Vagina (tissue), 2 donors: Measurements from ENCODE around the gene ACSS3. TPM values are rescaled to one million over a fixed set of nuclear protein-coding genes. Genes with fewer than 3 reads are reported as not detected.
"Not testable (repeated sequence)": the region's sequence is repeated elsewhere in the genome, so short reads cannot be mapped to it uniquely, and the experiment has no call there.

ENCODE experiments used
- DNase-seq, 2 donors: peaks; one replicate each; pipeline ENCODE4 v3.0.0-alpha.2; 2017; ENCODE audit errors: extremely low spot score in 2 of 2
- H3K27ac ChIP-seq: fragments of 200-600 bp; sonication (generic); one replicate; pipeline ENCODE4 v1.5.1; 2019
- H3K27me3 ChIP-seq: fragments of 200-600 bp; sonication (generic); one replicate; pipeline ENCODE4 v1.5.1; 2019
- H3K36me3 ChIP-seq, 2 donors: fragments of 200-600 bp; sonication (generic); one replicate each; pipeline ENCODE4 v1.5.1; 2017 to 2019
- H3K4me1 ChIP-seq: fragments of 200-600 bp; sonication (generic); one replicate; pipeline ENCODE4 v1.5.1; 2019
- H3K4me3 ChIP-seq, 2 donors: fragments of 200-600 bp; sonication (generic); 1 replicate in 1 of 2; 2 replicates in 1 of 2; pipeline ENCODE4 v1.5.1; 2016 to 2019
- H3K9me3 ChIP-seq: fragments of 200-600 bp; sonication (generic); one replicate; pipeline ENCODE4 v1.5.1; 2019
- POLR2A ChIP-seq, 2 donors: fragments of 450-650 bp; IDR thresholded peaks; one replicate each; pipeline ENCODE4 v1.6.1; 2017; ENCODE audit warnings: antibody characterized with exemption in 2 of 2, mild to moderate bottlenecking in 2 of 2, moderate library complexity in 2 of 2
- POLR2AphosphoS5 ChIP-seq, 2 donors: sonication (generic); formaldehyde crosslinking; IDR thresholded peaks; one replicate each; pipeline ENCODE4 v1.9.0; 2017; ENCODE audit warnings: antibody characterized with exemption in 2 of 2, mild to moderate bottlenecking in 2 of 2, low read depth in 1 of 2; ENCODE audit not compliant: insufficient read depth in 1 of 2
- intact Hi-C: fragments of 100-400 bp; cut with DNase I; formaldehyde crosslinking; loops from one replicate; pipeline ENCODE4 v1.15.1; 2023
- total RNA-seq: library from RNA; depleted of rRNA; stranded (reverse); fragments of >200 nt; gene quantifications from one replicate; pipeline ENCODE4 v1.2.3, GENCODE V29; 2016
- TF ChIP-seq, protein P1 (sequence below), 3 experiments: fragments of 450-650 bp in 2 of 3; fragments of 200-600 bp in 1 of 3; sonication (generic) in 1 of 3; IDR thresholded peaks; one replicate each; pipeline ENCODE4 v1.5.1; 2017 to 2019; ENCODE audit warnings: antibody characterized with exemption in 3 of 3, mild to moderate bottlenecking in 2 of 3, moderate library complexity in 2 of 3

Gene ACSS3
- total RNA-seq: 29.5 TPM

DNA sequence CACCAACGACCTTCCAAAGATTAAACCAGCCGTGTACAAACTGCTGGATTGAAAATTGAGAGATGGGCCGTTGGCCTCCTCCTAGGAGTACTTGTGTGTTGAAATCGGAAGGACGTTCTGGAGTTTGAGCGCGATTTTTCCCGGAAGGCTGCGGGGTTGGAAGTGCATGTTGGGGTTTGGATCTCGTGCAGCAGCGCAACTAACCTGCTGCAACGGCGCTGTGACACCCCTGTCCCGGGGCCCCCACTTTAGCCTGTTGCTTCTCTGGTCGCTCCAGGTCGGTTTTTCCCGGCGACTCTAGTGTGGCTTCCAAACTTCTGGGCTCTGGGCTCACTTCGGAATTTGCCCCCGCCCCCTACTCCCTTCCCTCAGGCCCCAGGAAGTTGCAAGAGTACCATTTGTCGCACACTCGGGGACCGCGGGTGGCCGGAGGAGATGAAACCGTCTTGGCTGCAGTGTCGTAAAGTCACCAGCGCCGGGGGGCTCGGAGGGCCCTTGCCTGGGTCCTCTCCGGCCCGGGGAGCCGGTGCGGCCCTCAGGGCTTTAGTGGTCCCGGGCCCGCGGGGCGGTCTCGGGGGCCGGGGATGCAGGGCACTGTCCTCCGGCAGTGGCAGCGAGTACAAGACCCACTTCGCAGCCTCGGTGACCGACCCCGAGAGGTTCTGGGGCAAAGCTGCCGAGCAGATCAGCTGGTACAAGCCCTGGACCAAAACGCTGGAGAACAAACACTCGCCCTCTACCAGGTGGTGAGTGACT, at the start of gene ACSS3:
TSS of gene ACSS3 (plus strand) at position 394 of the 756 bp plus-strand sequence. CDS start at position 436, 42 bp downstream.
- Histone ChIP-seq H3K9me3 (no peaks in the 10 kb centered on the region), H3K4me1 (peaks cover 18% of the 10 kb centered on the region), H3K27me3 (no peaks in the 10 kb centered on the region), H3K27ac (peak within 1 kb of the TSS; percentile 91), H3K36me3 (no peaks in the 10 kb centered on the region), H3K4me3 (peak within 1 kb of the TSS; percentile 62 to 72)
- TF ChIP-seq, protein P1, sequence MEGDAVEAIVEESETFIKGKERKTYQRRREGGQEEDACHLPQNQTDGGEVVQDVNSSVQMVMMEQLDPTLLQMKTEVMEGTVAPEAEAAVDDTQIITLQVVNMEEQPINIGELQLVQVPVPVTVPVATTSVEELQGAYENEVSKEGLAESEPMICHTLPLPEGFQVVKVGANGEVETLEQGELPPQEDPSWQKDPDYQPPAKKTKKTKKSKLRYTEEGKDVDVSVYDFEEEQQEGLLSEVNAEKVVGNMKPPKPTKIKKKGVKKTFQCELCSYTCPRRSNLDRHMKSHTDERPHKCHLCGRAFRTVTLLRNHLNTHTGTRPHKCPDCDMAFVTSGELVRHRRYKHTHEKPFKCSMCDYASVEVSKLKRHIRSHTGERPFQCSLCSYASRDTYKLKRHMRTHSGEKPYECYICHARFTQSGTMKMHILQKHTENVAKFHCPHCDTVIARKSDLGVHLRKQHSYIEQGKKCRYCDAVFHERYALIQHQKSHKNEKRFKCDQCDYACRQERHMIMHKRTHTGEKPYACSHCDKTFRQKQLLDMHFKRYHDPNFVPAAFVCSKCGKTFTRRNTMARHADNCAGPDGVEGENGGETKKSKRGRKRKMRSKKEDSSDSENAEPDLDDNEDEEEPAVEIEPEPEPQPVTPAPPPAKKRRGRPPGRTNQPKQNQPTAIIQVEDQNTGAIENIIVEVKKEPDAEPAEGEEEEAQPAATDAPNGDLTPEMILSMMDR (IDR thresholded peaks at IDR 0.05): no peak
- TF ChIP-seq POLR2AphosphoS5 (IDR thresholded peaks at IDR 0.05; ENCODE audit: insufficient read depth in 1 of 2, low read depth in 1 of 2) (peak in 1 of 2 donors; percentile 59), POLR2A (IDR thresholded peaks at IDR 0.05) (no peak)
- DNase-seq: no peak
- intact Hi-C loops: no loop called here

GRCh38 chr12:81034926-81035325, 43.0 kb upstream of the ACSS3 start:
- no peak overlapping the region for H3K27ac ChIP-seq
- no peaks in the 10 kb centered on the region for H3K36me3 ChIP-seq
- TF ChIP-seq POLR2A (IDR thresholded peaks at IDR 0.05) (no peak), POLR2AphosphoS5 (IDR thresholded peaks at IDR 0.05; ENCODE audit: insufficient read depth in 1 of 2, low read depth in 1 of 2) (no peak)
- DNase-seq: no peak
- no peaks in the 10 kb centered on the region for H3K27me3 ChIP-seq
- intact Hi-C loops: no loop called here
- no peaks in the 10 kb centered on the region for H3K4me1 ChIP-seq
- H3K4me3 ChIP-seq: no peak overlapping the region
- H3K9me3 ChIP-seq: no peaks in the 10 kb centered on the region

- Histone ChIP-seq H3K4me3 (no peak overlapping the region), H3K27ac (no peak overlapping the region), H3K4me1 (no peaks in the 10 kb centered on the region), H3K27me3 (no peaks in the 10 kb centered on the region), H3K36me3 (no peaks in the 10 kb centered on the region), H3K9me3 (no peaks in the 10 kb centered on the region)
- intact Hi-C loops: no loop called here
- no peak for DNase-seq
- TF ChIP-seq POLR2AphosphoS5 (IDR thresholded peaks at IDR 0.05; ENCODE audit: insufficient read depth in 1 of 2, low read depth in 1 of 2): no peak
- no peak for TF ChIP-seq POLR2A (IDR thresholded peaks at IDR 0.05)
- TF ChIP-seq, protein P1 (IDR thresholded peaks at IDR 0.05): no peak
Observed at GRCh38 chr12:81039231-81039630, 38.6 kb upstream of the ACSS3 start.

DNA sequence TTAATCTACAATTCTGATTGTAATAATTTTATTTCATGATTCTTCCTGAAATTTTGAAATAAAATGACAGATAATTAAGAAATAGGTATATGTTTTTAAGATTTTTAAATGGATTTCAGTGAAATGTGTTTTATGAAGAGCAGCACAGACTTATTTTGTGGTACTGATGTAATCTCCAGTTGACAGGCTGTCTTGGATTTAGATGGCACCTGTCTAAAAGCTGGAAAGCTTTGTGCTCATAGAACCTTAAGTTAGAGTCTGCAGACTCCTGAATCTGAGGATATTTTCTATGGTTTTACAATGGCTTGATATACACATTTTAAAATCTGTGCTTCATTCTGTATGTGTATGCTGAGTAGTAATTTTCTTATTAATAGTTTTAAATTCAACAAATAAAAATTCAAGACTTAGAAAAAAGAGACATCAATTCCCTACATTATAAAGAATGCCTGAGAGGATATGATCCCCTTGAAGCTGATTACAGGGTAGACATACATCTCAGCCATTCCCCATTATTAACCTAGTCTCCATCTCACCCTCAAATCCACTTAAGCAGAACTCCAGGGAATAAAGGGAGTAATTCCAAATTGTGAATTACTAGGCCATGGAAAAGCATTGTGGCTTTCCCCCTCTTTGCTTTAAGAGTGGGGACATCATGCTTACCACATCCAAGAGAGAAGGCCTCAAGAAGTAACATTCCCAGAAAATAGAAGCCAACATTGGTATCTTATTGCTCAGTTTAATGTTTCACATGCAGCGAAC, 33.7 kb upstream of the ACSS3 start:
- no peaks in the 10 kb centered on the region for H3K4me1 ChIP-seq
- intact Hi-C loops: no loop called here
- no peaks in the 10 kb centered on the region for H3K36me3 ChIP-seq
- H3K4me3 ChIP-seq: no peak overlapping the region
- TF ChIP-seq POLR2A (IDR thresholded peaks at IDR 0.05) (no peak), POLR2AphosphoS5 (IDR thresholded peaks at IDR 0.05; ENCODE audit: insufficient read depth in 1 of 2, low read depth in 1 of 2) (no peak)
- TF ChIP-seq, protein P1 (IDR thresholded peaks at IDR 0.05): no peak
- H3K27ac ChIP-seq: no peak overlapping the region
- DNase-seq: no peak
- no peaks in the 10 kb centered on the region for H3K9me3 ChIP-seq
- H3K27me3 ChIP-seq: no peaks in the 10 kb centered on the region

GRCh38 chr12:81064971-81065370, 12.9 kb upstream of the ACSS3 start:
- DNase-seq, H3K36me3 ChIP-seq, H3K4me1 ChIP-seq, H3K4me3 ChIP-seq, H3K9me3 ChIP-seq, H3K27me3 ChIP-seq, H3K27ac ChIP-seq, intact Hi-C loops: not testable (repeated sequence)

DNA sequence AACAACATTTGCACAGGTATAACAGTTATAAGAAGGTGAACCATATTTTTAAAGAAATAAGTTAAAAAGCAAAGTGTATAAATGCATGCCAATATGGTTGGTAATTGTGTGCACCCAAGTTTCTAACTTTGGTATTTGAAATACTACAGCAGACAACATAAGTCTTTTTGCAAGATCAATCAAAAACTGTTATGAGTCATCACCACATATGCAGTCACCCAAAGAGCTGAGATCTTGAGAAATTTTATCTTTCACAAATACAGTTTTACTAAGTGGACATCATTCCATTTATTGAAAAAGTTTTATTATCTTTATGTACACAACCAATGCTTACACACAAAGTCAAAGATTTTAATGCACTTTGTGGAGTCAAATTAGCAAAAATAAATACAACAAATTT, 7.0 kb upstream of the ACSS3 start:
- no peak for DNase-seq
- intact Hi-C loops: no loop called here
- H3K4me3 ChIP-seq: no peak overlapping the region
- no peaks in the 10 kb centered on the region for H3K27me3 ChIP-seq
- TF ChIP-seq, protein P1 (IDR thresholded peaks at IDR 0.05): no peak
- TF ChIP-seq POLR2AphosphoS5 (IDR thresholded peaks at IDR 0.05; ENCODE audit: insufficient read depth in 1 of 2, low read depth in 1 of 2) (no peak), POLR2A (IDR thresholded peaks at IDR 0.05) (no peak)
- no peaks in the 10 kb centered on the region for H3K4me1 ChIP-seq
- H3K36me3 ChIP-seq: no peaks in the 10 kb centered on the region
- H3K9me3 ChIP-seq: no peaks in the 10 kb centered on the region
- no peak overlapping the region for H3K27ac ChIP-seq
